Body of pancreas (tissue), 4 donors: Measurements from ENCODE around the gene PIH1D1. TPM values are rescaled to one million over a fixed set of nuclear protein-coding genes. Genes with fewer than 3 reads are reported as not detected.

Experiments used
- ATAC-seq: fragments of 150-250 bp; one replicate; pipeline ENCODE4 v1.9.1; 2016
- DNase-seq, 4 donors: peaks; one replicate each; pipeline ENCODE4 v3.0.0-alpha.2; 2019
- H3K27ac ChIP-seq, 4 donors: fragments of 200-600 bp; sonication (generic); 1 replicate in 3 of 4; 2 replicates in 1 of 4; pipeline versions ENCODE4 v1.5.1 to v1.6.1; 2016 to 2019; ENCODE audit warnings: mild to moderate bottlenecking in 1 of 4, mixed read lengths in 1 of 4, moderate library complexity in 1 of 4
- H3K27me3 ChIP-seq, 2 donors: fragments of 200-600 bp; sonication (generic); one replicate each; pipeline ENCODE4 v1.6.0; 2016; ENCODE audit warnings: mild to moderate bottlenecking in 1 of 2
- H3K36me3 ChIP-seq, 2 donors: fragments of 200-600 bp; sonication (generic); replicated peaks in 1 of 2; 2 replicates each; pipeline ENCODE4 v1.5.1; 2016; ENCODE audit warnings: low read depth in 2 of 2; ENCODE audit not compliant: insufficient read depth in 1 of 2
- H3K4me1 ChIP-seq: fragments of 200-600 bp; sonication (generic); one replicate; pipeline ENCODE4 v1.6.0; 2016
- H3K4me3 ChIP-seq, 2 donors: fragments of 200-600 bp; sonication (generic); 1 replicate in 1 of 2; 2 replicates in 1 of 2; pipeline ENCODE4 v1.5.1; 2016 to 2019
- H3K9me3 ChIP-seq, 3 donors: fragments of 200-600 bp; sonication (generic); 1 replicate in 2 of 3; 2 replicates in 1 of 3; pipeline ENCODE4 v1.5.1; 2016
- POLR2A ChIP-seq, 3 donors: fragments of 450-650 bp; IDR thresholded peaks; one replicate each; pipeline ENCODE4 v1.6.1; 2016; ENCODE audit warnings: antibody characterized with exemption in 3 of 3, mild to moderate bottlenecking in 2 of 3
- WGBS, 2 donors: methylation state at CpG; one replicate each; pipeline ENCODE4 v1.1.5; 2017; 5-methylcytosine and 5-hydroxymethylcytosine counted together
- intact Hi-C: fragments of 100-400 bp; cut with DNase I; formaldehyde crosslinking; loops from one replicate; pipeline ENCODE4 v1.15.1; 2023
- total RNA-seq, 2 donors: library from RNA; depleted of rRNA; stranded (reverse); fragments of >200 nt; gene quantifications; one replicate each; pipeline ENCODE4 v1.1.0, GENCODE V29; 2016
- TF ChIP-seq, protein P1 (sequence below), 7 experiments: fragments of 450-650 bp in 4 of 7; fragments of 200-600 bp in 3 of 7; sonication (generic) in 3 of 7; IDR thresholded peaks; one replicate each; pipeline ENCODE4 v1.5.1; 2016 to 2019; ENCODE audit warnings: antibody characterized with exemption in 7 of 7

Gene PIH1D1
- total RNA-seq, 2 donors from 2014 or later, result 57.0 to 63.3 TPM

DNA sequence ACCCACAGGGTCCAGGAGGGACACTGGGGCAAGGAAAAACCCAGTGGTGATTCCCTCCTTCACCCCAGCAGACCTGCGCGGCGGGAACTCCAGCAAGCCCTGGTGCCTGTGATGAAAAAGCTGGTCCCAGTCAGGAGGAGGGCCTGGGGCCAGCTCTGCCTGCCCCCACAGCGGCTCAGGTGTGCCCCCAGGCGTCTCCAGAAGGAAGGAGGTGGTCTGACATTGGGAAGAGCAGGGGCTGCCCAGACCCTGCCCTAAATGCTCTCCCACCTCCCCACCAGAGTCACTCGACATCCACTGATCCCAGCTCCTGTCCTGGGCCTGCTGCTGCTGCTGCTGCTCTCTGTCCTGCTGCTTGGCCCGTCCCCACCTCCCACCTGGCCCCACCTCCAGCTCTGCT lies 34.5 kb downstream of the PIH1D1 start:
- H3K36me3 ChIP-seq, result no peaks in the 10 kb centered on the region
- ATAC-seq (no peak), DNase-seq (no peak)
- intact Hi-C loops, result no loop called here
- no peak for TF ChIP-seq POLR2A (IDR thresholded peaks at IDR 0.05)
- TF ChIP-seq, protein P1, sequence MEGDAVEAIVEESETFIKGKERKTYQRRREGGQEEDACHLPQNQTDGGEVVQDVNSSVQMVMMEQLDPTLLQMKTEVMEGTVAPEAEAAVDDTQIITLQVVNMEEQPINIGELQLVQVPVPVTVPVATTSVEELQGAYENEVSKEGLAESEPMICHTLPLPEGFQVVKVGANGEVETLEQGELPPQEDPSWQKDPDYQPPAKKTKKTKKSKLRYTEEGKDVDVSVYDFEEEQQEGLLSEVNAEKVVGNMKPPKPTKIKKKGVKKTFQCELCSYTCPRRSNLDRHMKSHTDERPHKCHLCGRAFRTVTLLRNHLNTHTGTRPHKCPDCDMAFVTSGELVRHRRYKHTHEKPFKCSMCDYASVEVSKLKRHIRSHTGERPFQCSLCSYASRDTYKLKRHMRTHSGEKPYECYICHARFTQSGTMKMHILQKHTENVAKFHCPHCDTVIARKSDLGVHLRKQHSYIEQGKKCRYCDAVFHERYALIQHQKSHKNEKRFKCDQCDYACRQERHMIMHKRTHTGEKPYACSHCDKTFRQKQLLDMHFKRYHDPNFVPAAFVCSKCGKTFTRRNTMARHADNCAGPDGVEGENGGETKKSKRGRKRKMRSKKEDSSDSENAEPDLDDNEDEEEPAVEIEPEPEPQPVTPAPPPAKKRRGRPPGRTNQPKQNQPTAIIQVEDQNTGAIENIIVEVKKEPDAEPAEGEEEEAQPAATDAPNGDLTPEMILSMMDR (IDR thresholded peaks at IDR 0.05), result no peak
- H3K9me3 ChIP-seq, result no peaks in the 10 kb centered on the region
- H3K4me3 ChIP-seq, result no peak overlapping the region
- 47 to 64% methylated on average over 2 to 5 of the region's 7 CpGs for WGBS, 2 donors
- H3K27ac ChIP-seq, result no peak overlapping the region
- H3K4me1 ChIP-seq, result peaks cover 10% of the 10 kb centered on the region
- peaks cover 0 to 4% of the 10 kb centered on the region in 2 donors for H3K27me3 ChIP-seq

GRCh38 chr19:49415810-49416200 lies 35.8 kb downstream of the PIH1D1 start:
- Histone ChIP-seq H3K36me3 (no peaks in the 10 kb centered on the region), H3K27me3 (peaks cover 0 to 4% of the 10 kb centered on the region in 2 donors), H3K27ac (no peak overlapping the region), H3K4me1 (peaks cover under 1% of the 10 kb centered on the region), H3K9me3 (no peaks in the 10 kb centered on the region), H3K4me3 (no peak overlapping the region)
- TF ChIP-seq, protein P1 (IDR thresholded peaks at IDR 0.05), result no peak
- TF ChIP-seq POLR2A (IDR thresholded peaks at IDR 0.05), result no peak
- DNase-seq (no peak), ATAC-seq (no peak)
- intact Hi-C loops, result no loop called here
- WGBS, 2 donors, result 97 to 100% methylated on average over 2 of the region's 2 CpGs

- intact Hi-C loops, result no loop called here
- Histone ChIP-seq H3K4me1 (no peaks in the 10 kb centered on the region), H3K4me3 (no peak overlapping the region), H3K27ac (no peak overlapping the region), H3K36me3 (no peaks in the 10 kb centered on the region), H3K27me3 (peaks cover 0 to 4% of the 10 kb centered on the region in 2 donors), H3K9me3 (no peaks in the 10 kb centered on the region)
- no peak for DNase-seq
- ATAC-seq, result no peak
- TF ChIP-seq POLR2A (IDR thresholded peaks at IDR 0.05), result no peak
- TF ChIP-seq, protein P1 (IDR thresholded peaks at IDR 0.05), result no peak
- WGBS, 2 donors, result 73 to 78% methylated on average over 10 to 14 of the region's 15 CpGs
Measured at GRCh38 chr19:49415102-49415809, 36.4 kb downstream of the PIH1D1 start.

DNA sequence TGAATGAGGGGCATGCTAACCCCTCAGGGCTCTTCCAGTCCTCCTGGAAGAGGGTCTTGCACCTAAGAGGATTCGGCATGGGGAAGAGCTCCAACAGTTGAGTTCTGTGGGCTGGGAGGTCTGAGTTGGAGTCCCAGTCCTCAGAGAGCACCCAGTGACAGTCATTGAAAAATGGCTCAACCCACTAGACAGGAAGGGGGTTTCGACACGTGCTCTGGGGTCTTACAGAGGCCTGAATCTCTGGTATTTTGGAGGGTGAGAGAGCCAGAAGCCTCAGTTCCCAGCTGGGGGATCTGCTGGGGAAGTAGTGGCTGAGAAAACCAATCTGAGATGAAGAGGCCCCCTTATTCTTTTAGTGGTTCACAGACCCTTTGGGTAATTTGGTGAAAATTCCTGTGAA lies 37.4 kb downstream of the PIH1D1 start:
- H3K9me3 ChIP-seq, result no peaks in the 10 kb centered on the region
- ATAC-seq, result no peak
- no peak for DNase-seq
- no peak overlapping the region for H3K27ac ChIP-seq
- H3K36me3 ChIP-seq, result no peaks in the 10 kb centered on the region
- TF ChIP-seq, protein P1 (IDR thresholded peaks at IDR 0.05), result no peak
- no peak for TF ChIP-seq POLR2A (IDR thresholded peaks at IDR 0.05)
- 75 to 80% methylated on average over 3 of the region's 3 CpGs for WGBS, 2 donors
- intact Hi-C loops, result no loop called here
- no peak overlapping the region for H3K4me3 ChIP-seq
- peaks cover 0 to 4% of the 10 kb centered on the region in 2 donors for H3K27me3 ChIP-seq
- no peaks in the 10 kb centered on the region for H3K4me1 ChIP-seq

DNA sequence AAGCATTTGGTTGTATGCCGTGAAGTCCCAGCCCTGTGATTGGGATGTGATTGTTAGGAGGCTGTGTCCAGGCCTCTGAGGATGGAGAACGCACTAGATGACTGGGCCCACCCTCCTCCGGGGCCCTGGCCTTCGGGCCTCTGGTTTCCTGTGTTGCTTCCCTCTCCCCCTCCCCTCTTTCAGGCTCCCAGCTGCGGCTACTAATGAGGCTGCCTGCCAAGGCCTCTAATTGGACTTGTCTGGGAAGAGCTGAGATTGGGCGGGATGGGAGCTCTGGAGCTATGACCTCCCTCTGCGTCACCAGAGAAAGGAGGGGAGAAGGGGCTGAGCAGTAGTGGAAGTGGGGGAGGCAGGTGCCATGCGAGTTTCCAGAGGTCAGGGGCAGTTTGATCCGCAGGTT lies 38.3 kb downstream of the PIH1D1 start:
- Histone ChIP-seq H3K36me3 (no peaks in the 10 kb centered on the region), H3K9me3 (no peaks in the 10 kb centered on the region), H3K4me1 (no peaks in the 10 kb centered on the region), H3K4me3 (no peak overlapping the region), H3K27me3 (peaks cover 0 to under 1% of the 10 kb centered on the region in 2 donors), H3K27ac (no peak overlapping the region)
- DNase-seq, result no peak
- WGBS, 2 donors, result 68 to 70% methylated on average over 6 to 9 of the region's 9 CpGs
- intact Hi-C loops, result no loop called here
- no peak for ATAC-seq
- no peak for TF ChIP-seq POLR2A (IDR thresholded peaks at IDR 0.05)
- TF ChIP-seq, protein P1 (IDR thresholded peaks at IDR 0.05), result no peak
